ENCODE data around the gene PPP1R36.
"Not testable (repeated sequence)": the region's sequence is repeated elsewhere in the genome, so short reads cannot be mapped to it uniquely, and the experiment has no call there.

Gene PPP1R36

GRCh38 chr14:64566651-64567122, 16.9 kb downstream of the PPP1R36 start:
- DNase-seq (ENCODE audit: low read depth in 2 of 3, low spot score in 2 of 3): no peak

GRCh38 chr14:64569138-64569631, 19.4 kb downstream of the PPP1R36 start:
- no peak for DNase-seq (ENCODE audit: low read depth in 2 of 3, low spot score in 2 of 3)

- DNase-seq (ENCODE audit: low read depth in 2 of 3, low spot score in 2 of 3): not testable (repeated sequence)
These were observed 19.9 kb downstream of the PPP1R36 start for GRCh38 chr14:64569646-64570045.

- DNase-seq (ENCODE audit: low read depth in 2 of 3, low spot score in 2 of 3): no peak
These were observed 22.8 kb downstream of the PPP1R36 start for GRCh38 chr14:64572386-64573104.

GRCh38 chr14:64573109-64573508, 23.3 kb downstream of the PPP1R36 start:
- DNase-seq (ENCODE audit: low read depth in 2 of 3, low spot score in 2 of 3): no peak

DNA sequence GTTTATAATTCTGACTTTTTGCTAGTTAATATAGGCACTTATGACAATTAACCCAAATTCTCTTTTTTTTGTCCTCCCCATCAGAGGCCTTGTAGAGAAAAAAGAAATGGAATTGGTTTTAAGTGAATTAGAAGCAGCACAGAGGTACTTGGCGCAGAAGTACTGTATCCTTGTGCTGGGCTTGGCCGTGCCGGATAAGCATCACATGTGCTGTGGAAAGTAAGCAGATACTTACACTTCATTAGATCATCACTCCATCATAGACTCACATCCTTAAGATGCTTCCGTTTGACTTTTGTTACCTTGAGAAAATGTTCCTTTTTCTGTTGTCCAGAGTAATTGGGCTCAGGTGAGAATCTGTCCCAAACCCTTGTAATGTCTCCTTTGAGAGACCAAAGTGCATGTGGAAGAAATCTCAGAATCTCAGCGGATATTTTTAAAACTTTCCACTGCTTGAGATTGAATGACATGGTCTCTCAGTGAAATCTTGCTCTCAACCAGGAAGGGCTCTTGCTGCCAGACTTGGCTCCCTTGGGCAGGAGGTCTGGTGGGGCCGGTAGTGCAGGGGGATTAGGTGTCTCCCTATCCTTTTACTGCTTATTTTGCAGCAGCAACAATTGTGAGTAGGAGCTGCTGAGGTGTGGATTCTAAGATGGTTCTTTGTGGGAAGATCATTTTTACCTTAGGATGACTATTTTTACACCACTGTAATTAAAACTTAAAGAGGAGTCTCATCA, 24.8 kb downstream of the PPP1R36 start:
- no peak for DNase-seq (ENCODE audit: low read depth in 2 of 3, low spot score in 2 of 3)

- no peak for DNase-seq (ENCODE audit: low read depth in 2 of 3, low spot score in 2 of 3)
These were observed 27.4 kb downstream of the PPP1R36 start for GRCh38 chr14:64577211-64577610.

DNA sequence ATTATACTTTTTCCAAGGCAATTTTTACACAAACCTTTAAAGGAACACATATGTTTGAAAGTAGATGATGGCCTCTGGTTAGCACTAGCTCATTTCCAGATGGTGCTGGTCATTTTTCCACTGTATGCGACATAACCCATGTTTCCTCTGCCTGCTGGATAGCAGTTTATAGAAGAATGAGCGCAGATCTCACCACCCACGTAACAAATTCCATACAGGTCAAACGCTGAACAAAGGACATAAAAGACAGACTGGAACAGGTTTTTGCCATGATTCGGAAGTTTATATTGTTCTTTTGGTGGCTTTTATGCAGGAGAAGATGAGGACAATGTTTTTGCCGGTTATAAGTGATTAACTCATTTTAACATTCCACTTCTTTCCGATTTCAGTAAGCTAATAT, 30.7 kb downstream of the PPP1R36 start:
- DNase-seq (ENCODE audit: low read depth in 2 of 3, low spot score in 2 of 3): no peak

- no peak for DNase-seq (ENCODE audit: low read depth in 2 of 3, low spot score in 2 of 3)
These were observed 31.6 kb downstream of the PPP1R36 start for GRCh38 chr14:64581363-64581762.

- DNase-seq (ENCODE audit: low read depth in 2 of 3, low spot score in 2 of 3): no peak
These were observed 32.1 kb downstream of the PPP1R36 start for GRCh38 chr14:64581817-64582216.

DNA sequence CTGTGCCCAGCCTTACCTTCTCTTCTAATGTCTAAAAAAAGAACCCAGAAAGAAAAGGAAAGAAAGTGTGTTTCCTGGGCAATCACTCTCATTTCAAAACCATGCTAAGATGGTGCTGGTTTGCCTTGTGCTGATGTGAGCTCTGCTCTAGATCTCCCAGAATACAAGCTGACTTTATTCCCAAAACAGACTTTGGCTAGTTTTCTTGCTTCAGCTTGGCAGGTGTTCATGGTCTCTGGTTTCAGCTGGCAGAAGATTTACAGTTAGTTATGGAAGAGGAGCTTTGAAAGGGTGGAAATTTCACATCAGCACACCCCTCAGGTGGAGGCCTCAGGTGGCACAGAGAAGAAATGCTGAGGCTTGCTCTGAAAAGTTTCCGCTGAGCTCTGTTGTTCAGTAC, 34.4 kb downstream of the PPP1R36 start:
- no peak for DNase-seq (ENCODE audit: low read depth in 2 of 3, low spot score in 2 of 3)

- DNase-seq (ENCODE audit: low read depth in 2 of 3, low spot score in 2 of 3): no peak
These were observed 42.0 kb downstream of the PPP1R36 start for GRCh38 chr14:64591809-64592208.

GRCh38 chr14:64594438-64594837, 44.7 kb downstream of the PPP1R36 start:
- DNase-seq (ENCODE audit: low read depth in 2 of 3, low spot score in 2 of 3): no peak

DNA sequence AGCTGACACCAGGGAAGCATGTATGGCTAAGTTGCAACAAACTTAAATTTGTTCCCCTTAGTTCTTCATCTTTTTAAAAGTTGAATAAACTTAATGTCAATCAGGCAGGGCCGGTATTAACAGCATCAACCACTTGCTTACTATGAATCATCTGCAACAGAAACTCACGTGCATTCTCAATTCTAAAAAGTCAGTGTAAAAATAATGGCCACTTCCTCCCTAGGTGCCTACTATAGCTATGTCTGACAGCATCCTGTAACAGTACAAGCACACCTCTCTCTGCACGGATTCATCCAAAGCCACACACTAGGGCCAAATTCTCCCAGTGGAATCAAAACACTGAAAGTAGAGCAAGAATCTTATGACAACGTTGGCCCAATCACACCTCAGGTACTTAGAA, 48.6 kb downstream of the PPP1R36 start:
- no peak for DNase-seq (ENCODE audit: low read depth in 2 of 3, low spot score in 2 of 3)

DNA sequence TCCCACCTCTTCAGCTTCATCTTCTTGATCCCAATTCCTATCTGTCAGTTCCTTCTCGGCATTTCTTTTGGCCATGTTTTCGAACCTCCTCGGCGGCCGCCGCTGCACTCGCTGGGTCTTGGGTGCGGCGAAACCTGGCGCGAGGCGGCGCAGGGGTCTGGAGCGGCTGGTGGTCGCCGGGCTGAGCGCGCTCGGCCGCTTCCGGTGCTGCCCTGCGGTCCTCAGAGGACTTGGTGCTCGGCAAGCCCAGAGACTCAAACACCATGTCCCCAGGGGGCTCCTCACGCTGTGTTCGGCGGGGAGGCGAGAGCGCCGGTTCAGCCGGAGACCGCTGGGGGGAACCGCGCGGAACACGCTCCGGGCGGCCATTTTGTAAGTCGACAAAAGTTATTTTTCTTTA, 51.8 kb downstream of the PPP1R36 start:
- DNase-seq (ENCODE audit: low read depth in 2 of 3, low spot score in 2 of 3): no peak

GRCh38 chr14:64602826-64603225, 53.1 kb downstream of the PPP1R36 start:
- no peak for DNase-seq (ENCODE audit: low read depth in 2 of 3, low spot score in 2 of 3)

DNA sequence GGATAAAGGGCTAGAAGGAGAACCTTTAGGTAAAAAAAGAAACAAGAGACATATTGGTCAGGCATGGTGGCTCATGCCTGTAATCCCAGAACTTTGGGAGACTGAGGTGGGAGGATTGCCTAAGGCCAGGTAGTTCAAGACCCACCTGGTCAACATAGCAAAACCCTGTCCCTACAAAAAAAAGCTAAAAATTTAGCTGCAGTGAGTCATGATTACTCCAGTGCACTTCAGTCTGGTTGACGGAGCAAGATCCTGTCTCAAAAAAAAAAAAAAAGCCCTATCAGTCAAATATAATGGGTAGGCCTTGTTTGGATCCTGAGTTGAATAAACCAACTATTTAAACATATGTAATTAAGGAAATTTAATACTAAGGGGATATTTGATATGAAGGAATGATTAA, 54.2 kb downstream of the PPP1R36 start:
- no peak for DNase-seq (ENCODE audit: low read depth in 2 of 3, low spot score in 2 of 3)

- no peak for DNase-seq (ENCODE audit: low read depth in 2 of 3, low spot score in 2 of 3)
These were observed 55.1 kb downstream of the PPP1R36 start for GRCh38 chr14:64604881-64605280.

DNA sequence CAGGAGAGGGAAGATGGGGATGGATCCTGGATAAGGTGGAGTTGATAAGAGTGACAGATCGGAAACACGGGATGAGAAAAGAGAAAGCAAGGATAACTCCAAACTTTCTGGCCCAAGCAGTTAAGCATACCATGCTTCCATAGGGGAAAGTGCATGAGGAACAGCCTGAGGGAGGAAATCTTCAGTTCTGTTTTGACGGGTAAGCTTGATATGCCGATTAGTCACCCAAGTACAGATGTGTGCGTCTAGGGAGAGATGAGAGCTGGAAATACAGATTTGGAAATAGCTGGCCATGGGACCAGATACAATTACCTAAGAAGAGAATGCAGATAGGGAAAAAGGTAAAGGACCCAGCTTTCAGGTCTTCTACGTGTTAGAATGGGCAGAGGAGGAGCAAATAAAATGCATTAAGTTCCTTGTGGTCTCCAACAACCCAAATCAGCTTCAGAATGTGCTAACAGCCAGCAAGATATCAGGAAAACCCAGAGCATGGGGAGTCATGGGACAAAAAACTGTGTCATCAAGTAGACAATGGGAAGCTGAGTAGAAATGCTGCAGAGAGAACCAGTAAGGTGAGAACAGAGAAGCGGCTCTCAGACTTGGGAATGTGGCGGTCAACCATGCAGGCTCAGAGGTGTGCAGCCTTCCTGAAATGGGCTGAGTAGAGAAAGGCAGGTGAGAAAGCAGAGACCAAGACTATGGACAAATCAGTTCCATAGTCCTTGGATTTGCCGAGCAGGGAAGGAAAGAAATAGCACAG, 56.3 kb downstream of the PPP1R36 start:
- no peak for DNase-seq (ENCODE audit: low read depth in 2 of 3, low spot score in 2 of 3)

GRCh38 chr14:64610049-64610746, 60.4 kb downstream of the PPP1R36 start:
- DNase-seq (ENCODE audit: low read depth in 2 of 3, low spot score in 2 of 3): no peak
